Esophagus squamous epithelium (tissue), 4 donors: ENCODE results near the gene DENND1A.

Experiments used
- POLR2A ChIP-seq, 4 donors: fragments of 450-650 bp; IDR thresholded peaks; one replicate each; pipeline ENCODE4 v1.6.1; 2017; ENCODE audit warnings: antibody characterized with exemption in 4 of 4, mild to moderate bottlenecking in 4 of 4, moderate library complexity in 3 of 4
- TF ChIP-seq, protein P1 (sequence below), 6 experiments: fragments of 450-650 bp in 4 of 6; fragments of 200-600 bp in 2 of 6; sonication (generic) in 2 of 6; IDR thresholded peaks; one replicate each; pipeline ENCODE4 v1.5.1; 2016 to 2019; ENCODE audit warnings: antibody characterized with exemption in 6 of 6, mild to moderate bottlenecking in 4 of 6, moderate library complexity in 4 of 6

DNA sequence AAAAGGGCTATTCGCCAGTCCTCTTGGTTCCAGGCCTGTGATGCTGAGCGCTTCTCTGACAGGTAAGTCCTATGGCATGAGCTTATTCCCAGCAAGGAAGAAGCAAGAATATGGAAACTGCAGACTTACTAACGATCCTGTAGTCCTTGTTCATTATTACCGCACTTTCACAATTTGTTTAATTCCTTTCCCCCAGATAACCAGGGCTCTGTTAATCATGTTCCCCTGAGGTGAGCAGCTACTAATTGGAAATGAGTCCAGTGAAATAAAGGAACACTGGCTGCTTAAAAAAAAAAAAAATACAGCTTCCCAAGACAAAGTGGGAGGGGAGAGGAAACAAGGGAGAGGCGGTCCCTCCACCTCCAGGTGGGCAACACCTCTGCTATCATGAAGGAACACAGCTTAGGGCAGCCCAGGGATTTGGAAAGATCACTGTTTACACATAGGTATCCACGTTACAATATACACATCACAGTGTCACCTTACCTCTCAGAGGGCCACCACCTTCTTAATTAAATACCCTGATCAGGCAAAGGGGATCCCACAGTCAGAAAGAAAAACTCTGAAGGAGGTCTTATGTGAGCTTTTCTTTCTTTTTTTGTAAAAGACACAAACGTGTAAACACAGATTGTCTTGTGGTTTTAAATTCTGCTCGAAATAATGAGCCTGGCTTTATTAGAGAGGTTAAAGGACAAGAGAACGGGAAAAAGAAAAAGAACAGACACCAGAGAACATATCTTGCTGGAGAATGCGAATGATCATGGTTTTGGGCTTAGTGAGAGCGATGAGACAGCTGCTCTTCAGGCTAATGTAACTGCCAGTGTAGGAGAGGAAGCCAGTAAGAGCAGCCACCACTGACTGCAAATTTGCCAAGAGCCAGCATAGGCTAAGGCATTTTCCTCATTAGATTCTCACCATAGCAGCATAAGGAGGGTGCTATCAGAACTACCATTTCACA lies 315.3 kb downstream of the DENND1A start:
- TF ChIP-seq POLR2A (IDR thresholded peaks at IDR 0.05) = no peak
- TF ChIP-seq, protein P1, sequence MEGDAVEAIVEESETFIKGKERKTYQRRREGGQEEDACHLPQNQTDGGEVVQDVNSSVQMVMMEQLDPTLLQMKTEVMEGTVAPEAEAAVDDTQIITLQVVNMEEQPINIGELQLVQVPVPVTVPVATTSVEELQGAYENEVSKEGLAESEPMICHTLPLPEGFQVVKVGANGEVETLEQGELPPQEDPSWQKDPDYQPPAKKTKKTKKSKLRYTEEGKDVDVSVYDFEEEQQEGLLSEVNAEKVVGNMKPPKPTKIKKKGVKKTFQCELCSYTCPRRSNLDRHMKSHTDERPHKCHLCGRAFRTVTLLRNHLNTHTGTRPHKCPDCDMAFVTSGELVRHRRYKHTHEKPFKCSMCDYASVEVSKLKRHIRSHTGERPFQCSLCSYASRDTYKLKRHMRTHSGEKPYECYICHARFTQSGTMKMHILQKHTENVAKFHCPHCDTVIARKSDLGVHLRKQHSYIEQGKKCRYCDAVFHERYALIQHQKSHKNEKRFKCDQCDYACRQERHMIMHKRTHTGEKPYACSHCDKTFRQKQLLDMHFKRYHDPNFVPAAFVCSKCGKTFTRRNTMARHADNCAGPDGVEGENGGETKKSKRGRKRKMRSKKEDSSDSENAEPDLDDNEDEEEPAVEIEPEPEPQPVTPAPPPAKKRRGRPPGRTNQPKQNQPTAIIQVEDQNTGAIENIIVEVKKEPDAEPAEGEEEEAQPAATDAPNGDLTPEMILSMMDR (IDR thresholded peaks at IDR 0.05) = no peak
